B cell (primary cell): ENCODE data around the gene C1orf198. TPM values are rescaled to one million over a fixed set of nuclear protein-coding genes. Genes with fewer than 3 reads are reported as not detected.

ENCODE experiments used
- ATAC-seq: fragments of 200-7000 bp; cut with Tn5 transposase; one replicate; pipeline ENCODE4 v1.10.0; 2021; ENCODE audit warnings: low read depth, mild to moderate bottlenecking, moderate number of reproducible peaks, moderate library complexity
- CTCF ChIA-PET: fragments of 350-600 bp; sonication (Branson Sonifier 250); formaldehyde crosslinking; loops from one replicate; lab custom pipeline; 2021; ENCODE audit warnings: antibody characterized with exemption, inconsistent platforms; lab: Charles Lee
- POLR2A ChIA-PET: fragments of 350-600 bp; sonication (Branson Sonifier 250); formaldehyde crosslinking; loops from one replicate; lab custom pipeline; 2021; ENCODE audit warnings: antibody characterized with exemption; lab: Charles Lee
- DNase-seq: peaks from one replicate; pipeline ENCODE4 v3.0.0; 2013
- H2AFZ ChIP-seq: 2 replicates; pipeline ENCODE4 v1.6.1; 2012; ENCODE audit warnings: mild to moderate bottlenecking, low read depth, low read length; ENCODE audit not compliant: insufficient read depth, poor library complexity, severe bottlenecking
- H3K27ac ChIP-seq, 2 donors: 1 replicate in 1 of 2; 2 replicates in 1 of 2; pipeline ENCODE4 v1.5.1; 2012 to 2013; ENCODE audit warnings: low read length in 2 of 2, mild to moderate bottlenecking in 2 of 2, moderate library complexity in 1 of 2
- H3K27me3 ChIP-seq, 4 experiments: fragments of 200-600 bp in 1 of 4; sonication (generic) in 1 of 4; replicated peaks in 1 of 4; 1 replicate in 2 of 4; 2 replicates in 2 of 4; pipeline versions ENCODE4 v1.6.1 to v1.7.0; 2013 to 2016; ENCODE audit warnings: low read length in 3 of 4, mild to moderate bottlenecking in 2 of 4, mixed read lengths in 1 of 4, moderate library complexity in 1 of 4; ENCODE audit not compliant: insufficient read depth in 4 of 4, control insufficient read depth in 3 of 4; ENCODE audit errors: control extremely low read depth in 1 of 4
- H3K36me3 ChIP-seq, 2 experiments: replicated peaks in 1 of 2; 1 replicate in 1 of 2; 2 replicates in 1 of 2; pipeline versions ENCODE4 v1.6.1 to v1.7.1; 2013; ENCODE audit warnings: low read length in 1 of 2; ENCODE audit not compliant: insufficient read depth in 2 of 2, control insufficient read depth in 1 of 2; ENCODE audit errors: control extremely low read depth in 1 of 2, extremely low read depth in 1 of 2
- H3K4me1 ChIP-seq, 2 donors: fragments of 200-600 bp in 1 of 2; sonication (generic) in 1 of 2; 1 replicate in 1 of 2; 2 replicates in 1 of 2; pipeline versions ENCODE4 v1.5.1 to v1.6.1; 2013 to 2017; ENCODE audit warnings: low read length in 2 of 2; ENCODE audit not compliant: control insufficient read depth in 2 of 2, insufficient read depth in 2 of 2
- H3K4me2 ChIP-seq: replicated peaks from 2 replicates; pipeline ENCODE3; 2012; ENCODE audit warnings: mild to moderate bottlenecking, low read depth, low read length; ENCODE audit not compliant: poor library complexity, severe bottlenecking
- H3K4me3 ChIP-seq, 5 experiments: fragments of 200-600 bp in 1 of 5; sonication (generic) in 1 of 5; 1 replicate in 3 of 5; 2 replicates in 2 of 5; pipeline versions ENCODE4 v1.5.1 to v1.7.0; 2011 to 2016; ENCODE audit warnings: low read length in 4 of 5, mild to moderate bottlenecking in 4 of 5, low read depth in 2 of 5, control low read depth in 1 of 5, moderate library complexity in 1 of 5; ENCODE audit not compliant: insufficient read depth in 1 of 5; ENCODE audit errors: control extremely low read depth in 1 of 5, extremely low read depth in 1 of 5
- H3K79me2 ChIP-seq: fragments of 200-600 bp; sonication (generic); one replicate; pipeline ENCODE4 v1.6.0; 2016; ENCODE audit warnings: low read length; ENCODE audit not compliant: control insufficient read depth, insufficient read depth
- H3K9ac ChIP-seq: fragments of 200-600 bp; sonication (generic); 2 replicates; pipeline ENCODE4 v1.6.1; 2017; ENCODE audit warnings: mild to moderate bottlenecking, low read length, moderate library complexity
- H3K9me3 ChIP-seq, 3 donors: one replicate each; pipeline versions ENCODE4 v1.6.1 to v1.7.1; 2013; ENCODE audit warnings: low read length in 2 of 3; ENCODE audit not compliant: control insufficient read depth in 2 of 3, insufficient read depth in 1 of 3; ENCODE audit errors: control extremely low read depth in 1 of 3
- H4K20me1 ChIP-seq: 2 replicates; pipeline ENCODE4 v1.6.0; 2012; ENCODE audit warnings: mild to moderate bottlenecking, low read length; ENCODE audit not compliant: insufficient read depth, control insufficient read depth, poor library complexity, severe bottlenecking
- H3K27ac Mint-ChIP-seq: one replicate; pipeline ENCODE4 v1.8.0; 2021; ENCODE audit warnings: mixed read lengths
- H3K27me3 Mint-ChIP-seq: one replicate; pipeline ENCODE4 v1.8.0; 2021; ENCODE audit warnings: mixed read lengths
- H3K4me1 Mint-ChIP-seq: one replicate; pipeline ENCODE4 v1.8.0; 2021; ENCODE audit warnings: mixed read lengths
- H3K4me3 Mint-ChIP-seq: one replicate; pipeline ENCODE4 v1.8.0; 2021; ENCODE audit warnings: mixed read lengths
- H3K9me3 Mint-ChIP-seq: one replicate; pipeline ENCODE4 v1.8.0; 2022; ENCODE audit warnings: mixed read lengths; ENCODE audit not compliant: insufficient read depth
- CTCF ChIP-seq: fragments of 200-600 bp; IDR thresholded peaks from one replicate; pipeline ENCODE4 v1.8.0; 2022; ENCODE audit warnings: antibody characterized with exemption, mild to moderate bottlenecking
- EZH2 ChIP-seq: IDR thresholded peaks from 2 replicates; pipeline ENCODE4 v1.6.1; 2012; ENCODE audit warnings: borderline replicate concordance, low read depth, mild to moderate bottlenecking, moderate library complexity, low read length; ENCODE audit not compliant: insufficient read depth, poor library complexity, severe bottlenecking
- WGBS: methylation state at CpG from one replicate; pipeline ENCODE4 v1.1.5; 2013; ENCODE audit warnings: missing lambda C conversion rate; ENCODE audit not compliant: insufficient coverage; 5-methylcytosine and 5-hydroxymethylcytosine counted together
- intact Hi-C: fragments of 100-400 bp; cut with micrococcal nuclease; formaldehyde crosslinking; loops from one replicate; pipeline ENCODE4 v1.10.0; 2022
- polyA plus RNA-seq: library from polyadenylated mRNA; depleted of rRNA; stranded (reverse); fragments of >200 nt; gene quantifications from 2 replicates; pipeline ENCODE4 v1.2.3, GENCODE V29; 2012
- total RNA-seq, 2 donors: library from RNA; stranded (reverse); fragments of 120-200 nt in 1 of 2; gene quantifications; 1 replicate in 1 of 2; 2 replicates in 1 of 2; pipeline versions ENCODE4 v1.2.3 to v1.2.4, GENCODE V29; 2013 to 2022

The C1orf198 gene
- total and polyA plus RNA-seq, 2 donors (not counting 1 experiment from before 2014, with no cell fraction given), result 1.0 to 6.6 TPM

GRCh38 chr1:230824919-230825721 lies 43.2 kb downstream of the C1orf198 start:
- Histone ChIP-seq H3K4me3 (no peak overlapping the region), H3K9ac (no peak overlapping the region), H3K27ac (no peak overlapping the region), H3K36me3 (no peaks in the 10 kb centered on the region), H3K4me1 (no peaks in the 10 kb centered on the region), H3K79me2 (no peaks in the 10 kb centered on the region), H3K4me2 (no peak overlapping the region), H3K27me3 (no peaks in the 10 kb centered on the region), H2AFZ (no peak overlapping the region), H3K9me3 (no peaks in the 10 kb centered on the region), H4K20me1 (no peaks in the 10 kb centered on the region)
- 44% methylated on average over 2 of the region's 11 CpGs for WGBS
- no peaks in the 10 kb centered on the region for H3K9me3 Mint-ChIP-seq
- ChIA-PET POLR2A (no interaction called here), CTCF (no interaction called here)
- DNase-seq (no peak), ATAC-seq (no peak)
- TF ChIP-seq EZH2 (no peak), CTCF (no peak)
- peaks cover 15% of the 10 kb centered on the region for H3K27me3 Mint-ChIP-seq
- H3K4me3 Mint-ChIP-seq, result no peak overlapping the region
- H3K4me1 Mint-ChIP-seq, result no peaks in the 10 kb centered on the region
- intact Hi-C loops, result no loop called here
- H3K27ac Mint-ChIP-seq, result no peak overlapping the region

- no peaks in the 10 kb centered on the region for H4K20me1 ChIP-seq
- DNase-seq (no peak), ATAC-seq (no peak)
- no peak overlapping the region for H3K9ac ChIP-seq
- POLR2A ChIA-PET, result no interaction called here
- H3K4me3 ChIP-seq, result no peak overlapping the region
- no peaks in the 10 kb centered on the region for H3K4me1 ChIP-seq
- H2AFZ ChIP-seq, result no peak overlapping the region
- Mint-ChIP-seq H3K4me1 (no peaks in the 10 kb centered on the region), H3K9me3 (no peaks in the 10 kb centered on the region), H3K27me3 (peaks cover 19% of the 10 kb centered on the region), H3K4me3 (no peak overlapping the region), H3K27ac (no peak overlapping the region)
- intact Hi-C loops, result no loop called here
- TF ChIP-seq EZH2 (no peak), CTCF (no peak)
- H3K4me2 ChIP-seq, result no peak overlapping the region
- WGBS, result 58% methylated on average over 2 of the region's 4 CpGs
- no peaks in the 10 kb centered on the region for H3K9me3 ChIP-seq
- no peaks in the 10 kb centered on the region for H3K27me3 ChIP-seq
- H3K36me3 ChIP-seq, result no peaks in the 10 kb centered on the region
- no peaks in the 10 kb centered on the region for H3K79me2 ChIP-seq
- CTCF ChIA-PET, result no interaction called here
- no peak overlapping the region for H3K27ac ChIP-seq
Observed at GRCh38 chr1:230824551-230824918, 43.8 kb downstream of the C1orf198 start.
